Measurements from ENCODE around the gene LYPD6B. TPM values are rescaled to one million over a fixed set of nuclear protein-coding genes. Genes with fewer than 3 reads are reported as not detected.

The LYPD6B gene
- total RNA-seq, 1 donor: 0.18 TPM

DNA sequence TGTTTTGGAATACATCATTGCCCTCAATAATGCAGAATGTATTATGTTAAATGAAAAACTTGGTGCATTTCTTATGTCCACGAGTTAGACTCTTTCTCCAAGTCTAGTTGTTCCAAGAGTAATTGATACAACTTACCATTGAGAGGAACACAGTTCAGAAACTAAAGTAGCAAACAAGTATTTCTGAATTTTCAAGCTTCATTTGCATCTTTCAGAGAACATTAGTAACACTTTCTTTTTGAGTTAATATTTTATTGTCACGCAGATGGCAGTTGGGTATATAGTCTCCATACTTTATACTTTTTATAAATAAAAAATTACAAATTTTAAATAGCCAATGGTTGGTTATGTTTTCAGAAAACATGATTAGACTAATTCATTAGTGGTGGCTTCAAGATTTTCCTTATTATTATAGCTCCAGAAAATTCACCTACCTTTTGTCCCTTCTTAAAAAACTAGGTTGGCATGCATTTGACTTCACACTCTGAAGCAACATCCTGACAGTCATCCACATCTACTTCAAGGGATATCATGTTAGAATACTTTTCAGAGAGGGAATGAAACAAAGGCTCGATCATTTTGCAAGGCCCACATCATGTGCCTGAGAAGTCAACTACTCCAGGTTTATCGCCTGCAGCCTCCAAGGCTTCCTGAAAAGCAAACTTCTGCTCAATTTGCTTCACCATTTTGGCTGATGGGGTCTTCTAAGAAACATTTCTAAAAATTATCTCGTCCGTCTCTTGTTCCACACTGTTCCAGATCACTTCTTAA lies 29.9 kb downstream of the LYPD6B start:
- no peak overlapping the region for H3K4me3 ChIP-seq (ENCODE audit: low read depth, low read length)
- TF ChIP-seq, protein P1, sequence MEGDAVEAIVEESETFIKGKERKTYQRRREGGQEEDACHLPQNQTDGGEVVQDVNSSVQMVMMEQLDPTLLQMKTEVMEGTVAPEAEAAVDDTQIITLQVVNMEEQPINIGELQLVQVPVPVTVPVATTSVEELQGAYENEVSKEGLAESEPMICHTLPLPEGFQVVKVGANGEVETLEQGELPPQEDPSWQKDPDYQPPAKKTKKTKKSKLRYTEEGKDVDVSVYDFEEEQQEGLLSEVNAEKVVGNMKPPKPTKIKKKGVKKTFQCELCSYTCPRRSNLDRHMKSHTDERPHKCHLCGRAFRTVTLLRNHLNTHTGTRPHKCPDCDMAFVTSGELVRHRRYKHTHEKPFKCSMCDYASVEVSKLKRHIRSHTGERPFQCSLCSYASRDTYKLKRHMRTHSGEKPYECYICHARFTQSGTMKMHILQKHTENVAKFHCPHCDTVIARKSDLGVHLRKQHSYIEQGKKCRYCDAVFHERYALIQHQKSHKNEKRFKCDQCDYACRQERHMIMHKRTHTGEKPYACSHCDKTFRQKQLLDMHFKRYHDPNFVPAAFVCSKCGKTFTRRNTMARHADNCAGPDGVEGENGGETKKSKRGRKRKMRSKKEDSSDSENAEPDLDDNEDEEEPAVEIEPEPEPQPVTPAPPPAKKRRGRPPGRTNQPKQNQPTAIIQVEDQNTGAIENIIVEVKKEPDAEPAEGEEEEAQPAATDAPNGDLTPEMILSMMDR (IDR thresholded peaks at IDR 0.05; ENCODE audit: insufficient read depth, low read length): no peak
- no peak for DNase-seq (ENCODE audit: low read depth)

DNA sequence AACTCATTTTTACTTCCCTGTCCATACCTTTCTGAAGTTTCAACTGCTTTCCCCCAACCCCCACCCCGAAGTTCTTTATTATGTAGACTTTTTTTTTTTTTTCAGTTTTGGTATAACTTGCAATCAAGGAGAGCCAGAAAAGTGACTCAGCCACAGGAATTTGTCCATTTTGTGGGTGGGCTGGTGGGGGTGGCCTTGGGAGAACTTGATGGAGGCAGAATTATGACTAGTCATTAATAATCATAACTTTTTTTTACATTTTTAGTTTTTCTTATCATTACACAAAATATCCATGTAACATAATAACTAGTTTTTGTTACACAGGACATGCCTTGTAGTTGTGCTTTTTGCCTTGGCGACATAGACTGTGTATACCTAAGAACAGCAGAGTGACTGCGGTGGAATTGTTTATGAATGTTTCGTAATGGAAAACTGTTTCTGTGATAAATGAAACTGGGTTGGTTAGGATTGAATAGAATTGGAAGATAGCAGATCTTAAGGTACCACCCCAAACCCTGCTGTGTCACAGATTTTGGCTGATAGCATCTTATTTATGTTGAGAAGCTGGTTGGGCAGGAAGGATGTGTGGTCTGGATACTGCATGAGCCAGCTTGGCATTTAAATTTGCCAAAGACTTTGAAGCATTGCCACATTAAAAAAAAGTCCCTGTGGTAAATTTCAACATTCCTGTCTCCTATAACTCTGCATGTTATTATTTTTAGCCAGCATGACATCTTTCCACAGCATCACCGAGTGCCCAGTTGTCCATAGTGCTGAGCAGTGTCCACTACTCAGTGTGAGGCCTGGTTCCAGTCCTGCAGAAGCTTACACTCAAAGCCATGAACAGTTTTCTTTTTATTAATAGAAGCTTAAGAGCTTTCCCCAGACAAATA lies 30.7 kb downstream of the LYPD6B start:
- TF ChIP-seq, protein P1 (IDR thresholded peaks at IDR 0.05; ENCODE audit: insufficient read depth, low read length): no peak
- DNase-seq (ENCODE audit: low read depth): peak; percentile 89
- no peak overlapping the region for H3K4me3 ChIP-seq (ENCODE audit: low read depth, low read length)

DNA sequence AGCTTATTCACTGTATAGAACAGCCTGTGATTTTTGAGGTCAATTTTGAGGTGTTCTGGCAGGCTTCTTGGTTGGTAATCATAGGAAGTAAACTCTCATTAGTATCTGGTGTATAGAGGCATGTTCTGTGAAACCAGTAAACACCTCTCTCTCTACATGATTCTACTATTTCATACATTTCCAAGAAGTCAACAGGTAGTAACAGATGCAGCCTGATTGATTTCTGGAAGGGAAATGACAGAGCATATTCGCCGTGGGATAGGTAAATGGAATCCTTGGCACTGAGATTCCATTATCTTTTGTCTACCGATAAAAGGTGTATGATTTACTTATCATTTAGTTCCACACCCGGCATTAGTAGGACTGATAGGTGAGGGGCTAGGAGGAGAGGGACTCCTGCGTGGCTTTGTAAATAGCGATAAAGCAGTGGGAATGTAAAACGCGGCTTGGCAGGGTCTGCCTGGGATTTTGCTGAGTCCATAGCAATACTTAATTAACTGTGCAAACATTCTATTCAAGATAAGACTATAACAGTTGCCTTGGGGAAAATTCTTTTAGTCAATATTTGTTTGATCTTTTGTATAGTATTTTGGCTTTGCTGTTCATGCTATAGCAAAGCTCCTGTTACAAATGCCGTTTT lies 32.3 kb downstream of the LYPD6B start:
- H3K4me3 ChIP-seq (ENCODE audit: low read depth, low read length): no peak overlapping the region
- no peak for DNase-seq (ENCODE audit: low read depth)
- TF ChIP-seq, protein P1 (IDR thresholded peaks at IDR 0.05; ENCODE audit: insufficient read depth, low read length): no peak

DNA sequence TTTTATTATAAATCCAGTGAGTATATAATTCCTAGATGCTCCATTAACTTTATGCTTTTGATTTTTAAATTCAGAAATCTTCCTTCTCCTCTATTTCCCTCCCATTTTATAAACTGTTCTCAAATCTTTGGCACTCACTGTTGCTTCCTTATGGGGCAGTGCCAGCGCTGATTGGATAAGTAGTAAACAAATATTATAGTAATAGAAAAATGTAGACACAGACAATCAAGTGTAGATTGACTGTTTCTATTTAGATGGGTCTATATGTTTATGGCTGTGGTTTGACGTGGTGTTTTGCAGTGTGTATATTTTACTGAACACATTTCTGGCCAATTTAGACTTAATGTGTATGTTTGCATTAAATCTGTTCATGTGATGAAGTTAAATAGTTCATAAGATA lies 36.6 kb downstream of the LYPD6B start:
- no peak overlapping the region for H3K4me3 ChIP-seq (ENCODE audit: low read depth, low read length)
- TF ChIP-seq, protein P1 (IDR thresholded peaks at IDR 0.05; ENCODE audit: insufficient read depth, low read length): no peak
- no peak for DNase-seq (ENCODE audit: low read depth)

DNA sequence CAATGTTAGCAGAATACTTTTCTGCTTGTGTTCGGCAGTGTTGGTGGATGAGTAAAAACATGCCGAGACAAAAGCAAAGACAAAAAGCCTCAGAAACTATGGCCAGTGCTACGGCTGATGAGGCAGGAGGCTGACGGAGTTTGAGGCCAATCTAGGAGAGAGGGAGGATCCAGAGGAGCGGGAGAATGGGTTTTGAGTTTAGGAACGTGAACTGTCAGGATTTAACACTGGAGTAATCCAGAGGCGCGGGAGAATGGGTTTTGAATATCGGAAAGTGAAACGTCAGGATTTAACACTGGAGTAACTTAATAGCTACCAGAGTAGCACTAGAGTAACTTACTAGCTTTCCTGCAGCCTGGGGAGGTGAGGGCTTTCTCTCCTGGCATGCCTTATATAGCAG lies 37.4 kb downstream of the LYPD6B start:
- peak; percentile 20 for DNase-seq (ENCODE audit: low read depth)
- H3K4me3 ChIP-seq (ENCODE audit: low read depth, low read length): peak overlapping the region; percentile 23
- TF ChIP-seq, protein P1 (IDR thresholded peaks at IDR 0.05; ENCODE audit: insufficient read depth, low read length): no peak

DNA sequence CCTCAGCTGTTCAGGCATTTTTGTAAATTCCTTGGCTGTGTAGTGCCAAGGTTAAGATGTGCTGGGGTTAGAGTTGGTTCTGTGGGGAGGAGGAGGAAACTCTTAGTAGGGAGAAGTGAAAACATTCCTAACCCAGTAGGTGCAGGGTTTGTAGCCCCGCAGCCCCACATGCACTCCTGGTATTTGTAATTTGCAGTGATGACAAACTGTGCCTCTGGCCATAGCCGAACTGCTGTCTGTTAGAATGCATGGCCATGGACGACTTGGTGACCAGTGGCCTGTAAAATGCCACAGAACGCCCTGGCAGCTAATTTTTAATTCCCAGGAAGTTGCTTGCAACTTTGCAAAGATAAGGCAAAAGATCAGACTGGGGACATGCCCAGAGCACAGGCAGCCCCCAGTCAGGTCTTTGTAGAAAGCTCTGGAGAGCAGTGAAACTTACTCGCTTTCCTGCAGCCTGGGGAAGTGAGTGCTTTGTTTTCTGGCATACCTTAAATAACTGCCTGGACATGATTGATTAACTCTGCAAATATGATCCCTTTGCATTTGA lies 38.4 kb downstream of the LYPD6B start:
- DNase-seq (ENCODE audit: low read depth): no peak
- no peak overlapping the region for H3K4me3 ChIP-seq (ENCODE audit: low read depth, low read length)
- TF ChIP-seq, protein P1 (IDR thresholded peaks at IDR 0.05; ENCODE audit: insufficient read depth, low read length): no peak
